Bronchial epithelial cell (primary cell): Measurements from ENCODE around the gene CLC. TPM values are rescaled to one million over a fixed set of nuclear protein-coding genes. Genes with fewer than 3 reads are reported as not detected.

ENCODE experiments used
- DNase-seq: peaks from one replicate; pipeline ENCODE4 v3.0.0-alpha.2; 2010; ENCODE audit warnings: low read depth
- FAIRE-seq: peaks from 2 replicates; lab custom pipeline; 2011; peaks lifted over from hg19 to GRCh38; lab: Jason Lieb, UNC
- H3K27me3 ChIP-seq: 2 replicates; pipeline ENCODE4 v1.5.1; 2011; ENCODE audit warnings: low read length; ENCODE audit not compliant: control insufficient read depth, insufficient read depth
- H3K36me3 ChIP-seq: 2 replicates; pipeline ENCODE4 v1.5.1; 2011; ENCODE audit warnings: low read length; ENCODE audit not compliant: control insufficient read depth, insufficient read depth
- H3K4me3 ChIP-seq: 2 replicates; pipeline ENCODE4 v1.5.1; 2011; ENCODE audit warnings: mild to moderate bottlenecking, low read depth, low read length, control low read depth
- CTCF ChIP-seq: IDR thresholded peaks from 2 replicates; pipeline ENCODE4 v1.5.1; 2011; ENCODE audit warnings: mild to moderate bottlenecking, moderate library complexity, low read length, control low read depth, inconsistent platforms; ENCODE audit not compliant: insufficient read depth, severe bottlenecking
- total RNA-seq: library from RNA; depleted of rRNA; stranded (reverse); fragments of >200 nt; gene quantifications from 2 replicates; pipeline ENCODE4 v1.2.1, GENCODE V29; 2014

CLC gene
- not detected in 2 replicates for total RNA-seq

GRCh38 chr19:39737891-39738290, at the start of gene CLC:
CLC (minus strand) TSS chr19:39738029; CDS start chr19:39737952, 77 bp downstream.
- DNase-seq (no peak), FAIRE-seq (no peak)
- Histone ChIP-seq H3K36me3 (no peaks in the 10 kb centered on the region), H3K27me3 (no peaks in the 10 kb centered on the region), H3K4me3 (no peak within 1 kb of the TSS)
- no peak for TF ChIP-seq CTCF

GRCh38 chr19:39780894-39781293, 43.1 kb upstream of the CLC start:
- Histone ChIP-seq H3K36me3 (no peaks in the 10 kb centered on the region), H3K4me3 (no peak overlapping the region), H3K27me3 (no peaks in the 10 kb centered on the region)
- no peak for FAIRE-seq
- TF ChIP-seq CTCF, result no peak
- no peak for DNase-seq

- DNase-seq, result no peak
- Histone ChIP-seq H3K4me3 (no peak within 1 kb of the TSS), H3K36me3 (no peaks in the 10 kb centered on the region), H3K27me3 (no peaks in the 10 kb centered on the region)
- TF ChIP-seq CTCF, result no peak
- FAIRE-seq, result no peak
Observed at GRCh38 chr19:39778763-39779162, 40.9 kb upstream of the CLC start, which contains the start of gene LEUTX. LEUTX (plus strand) TSS chr19:39778854; CDS start chr19:39778921, 67 bp downstream.

GRCh38 chr19:39768786-39769185, 31.0 kb upstream of the CLC start:
- H3K27me3 ChIP-seq, result no peaks in the 10 kb centered on the region
- no peaks in the 10 kb centered on the region for H3K36me3 ChIP-seq
- DNase-seq, result no peak
- FAIRE-seq, result no peak
- H3K4me3 ChIP-seq, result no peak overlapping the region
- TF ChIP-seq CTCF, result no peak

- no peak for TF ChIP-seq CTCF
- Histone ChIP-seq H3K27me3 (no peaks in the 10 kb centered on the region), H3K36me3 (no peaks in the 10 kb centered on the region), H3K4me3 (no peak overlapping the region)
- FAIRE-seq (no peak), DNase-seq (no peak)
Observed at GRCh38 chr19:39768334-39768733, 30.5 kb upstream of the CLC start.
